Erythroblast (primary cell): ENCODE data around the gene MCF2L.

ENCODE experiments used
- GATA1 ChIP-seq: IDR thresholded peaks from 2 replicates; pipeline ENCODE4 v1.6.1; 2011; ENCODE audit warnings: low read depth, mild to moderate bottlenecking, control low read depth, low read length, moderate library complexity
- POLR2A ChIP-seq: IDR thresholded peaks from 2 replicates; pipeline ENCODE4 v1.6.1; 2011; ENCODE audit warnings: mild to moderate bottlenecking, low read length

DNA sequence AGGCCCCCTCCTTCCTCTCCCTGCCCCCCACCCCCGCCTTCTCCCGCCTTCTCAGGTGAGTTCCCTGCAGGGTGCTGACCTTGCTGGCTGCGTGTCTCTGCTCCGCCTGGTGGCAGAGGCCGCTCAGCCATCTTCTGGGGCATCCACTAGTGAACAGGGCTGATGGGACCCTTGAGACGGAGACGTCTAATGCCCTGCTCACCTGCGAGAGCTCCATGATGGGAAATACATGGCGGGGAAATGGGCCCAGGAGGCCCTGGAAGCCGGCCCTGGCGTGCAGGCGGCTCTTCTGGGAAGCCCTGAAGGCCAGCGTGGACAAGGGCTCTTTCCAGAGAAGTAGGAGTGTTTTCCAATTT, 121.4 kb downstream of the MCF2L start:
- TF ChIP-seq POLR2A (no peak), GATA1 (no peak)
